BJ (cell line): ENCODE results near the gene ADCY2. TPM values are rescaled to one million over a fixed set of nuclear protein-coding genes. Genes with fewer than 3 reads are reported as not detected.

Experiments
- CTCF ChIA-PET: fragments of 350-600 bp; formaldehyde crosslinking; extraction: SDS; loops from one replicate; lab custom pipeline; 2021; ENCODE audit warnings: antibody characterized with exemption, inconsistent platforms; lab: Yijun Ruan, JAX
- POLR2A ChIA-PET: fragments of 300-600 bp; sonication (Branson Sonifier 250); formaldehyde crosslinking; extraction: SDS; loops from one replicate; lab custom pipeline; 2021; ENCODE audit warnings: antibody characterized with exemption; lab: Charles Lee
- DNase-seq: peaks from one replicate; pipeline ENCODE4 v3.0.0-alpha.2; 2011; ENCODE audit warnings: low read depth
- H3K27me3 ChIP-seq: 2 replicates; pipeline ENCODE4 v1.6.0; 2011; ENCODE audit warnings: low read length; ENCODE audit not compliant: control insufficient read depth, insufficient read depth
- H3K36me3 ChIP-seq: 2 replicates; pipeline ENCODE4 v1.5.1; 2011; ENCODE audit warnings: low read length; ENCODE audit not compliant: control insufficient read depth, insufficient read depth
- H3K4me3 ChIP-seq: 2 replicates; pipeline ENCODE4 v1.5.1; 2011; ENCODE audit warnings: low read depth, mild to moderate bottlenecking, control low read depth, low read length
- CTCF ChIP-seq: IDR thresholded peaks from 2 replicates; pipeline ENCODE4 v1.5.1; 2011; ENCODE audit warnings: low read depth, mild to moderate bottlenecking, control low read depth, inconsistent platforms, low read length, moderate library complexity; ENCODE audit not compliant: insufficient read depth
- polyA plus RNA-seq: library from polyadenylated mRNA; depleted of rRNA; stranded (reverse); fragments of >200 nt; gene quantifications from 2 replicates; pipeline ENCODE4 v1.2.3, GENCODE V29; 2011

Gene ADCY2
- polyA plus RNA-seq, 1 experiment: not detected

- H3K4me3 ChIP-seq: no peak overlapping the region
- H3K27me3 ChIP-seq: no peaks in the 10 kb centered on the region
- POLR2A ChIA-PET: no interaction called here
- no peaks in the 10 kb centered on the region for H3K36me3 ChIP-seq
- CTCF ChIA-PET: interaction anchor here (1.0 kb wide), 1 partner anchor 13 kb away, joined by 3 read pairs; no protein-coding TSS in a partner anchor
- no peak for TF ChIP-seq CTCF
- no peak for DNase-seq
These were observed 19.1 kb upstream of the ADCY2 start for GRCh38 chr5:7376871-7377270.

- no peak for DNase-seq
- no peak for TF ChIP-seq CTCF
- POLR2A ChIA-PET: no interaction called here
- no peaks in the 10 kb centered on the region for H3K27me3 ChIP-seq
- H3K4me3 ChIP-seq: no peak overlapping the region
- CTCF ChIA-PET: interaction anchor here (1.0 kb wide), 1 partner anchor 14 kb away, joined by 3 read pairs; no protein-coding TSS in a partner anchor
- no peaks in the 10 kb centered on the region for H3K36me3 ChIP-seq
These were observed 18.2 kb upstream of the ADCY2 start for GRCh38 chr5:7377761-7378160.

GRCh38 chr5:7382588-7382987 is 13.3 kb upstream of the ADCY2 start:
- no peak overlapping the region for H3K4me3 ChIP-seq
- no peaks in the 10 kb centered on the region for H3K27me3 ChIP-seq
- no peaks in the 10 kb centered on the region for H3K36me3 ChIP-seq
- DNase-seq: no peak
- TF ChIP-seq CTCF: no peak
- ChIA-PET POLR2A (no interaction called here), CTCF (interaction anchor here (1.1 to 1.2 kb wide), 2 partner anchors 9 to 122 kb away, joined by 3 to 4 read pairs; no protein-coding TSS in a partner anchor)

GRCh38 chr5:7385681-7386080 is 10.3 kb upstream of the ADCY2 start:
- no peak overlapping the region for H3K4me3 ChIP-seq
- no peaks in the 10 kb centered on the region for H3K27me3 ChIP-seq
- no peak for TF ChIP-seq CTCF
- ChIA-PET POLR2A (no interaction called here), CTCF (interaction anchor here (0.6 kb wide), 1 partner anchor 19 kb away, joined by 3 read pairs; no protein-coding TSS in a partner anchor)
- no peak for DNase-seq
- no peaks in the 10 kb centered on the region for H3K36me3 ChIP-seq

- CTCF ChIA-PET: no interaction called here
- Histone ChIP-seq H3K36me3 (no peaks in the 10 kb centered on the region), H3K4me3 (no peak overlapping the region), H3K27me3 (no peaks in the 10 kb centered on the region)
- TF ChIP-seq CTCF: no peak
- no peak for DNase-seq
- POLR2A ChIA-PET: no interaction called here
These were observed 7.4 kb upstream of the ADCY2 start for GRCh38 chr5:7388553-7388952.
